Lung (tissue), 12 donors: ENCODE data around the gene HOXB13. TPM values are rescaled to one million over a fixed set of nuclear protein-coding genes. Genes with fewer than 3 reads are reported as not detected.
A peak's percentile ranks its signal among the peaks of the same experiment; 100 is the strongest.

Source experiments
- ATAC-seq: fragments of 200-7000 bp; cut with Tn5 transposase; one replicate; pipeline ENCODE4 v1.9.1; 2020; ENCODE audit warnings: moderate number of reproducible peaks; ENCODE audit not compliant: insufficient read depth, low FRiP score
- DNase-seq, 3 donors: peaks; one replicate each; pipeline ENCODE4 v3.0.0-alpha.2; 2013 to 2017
- H3K27ac ChIP-seq, 2 donors: one replicate each; pipeline ENCODE4 v1.5.1; 2013; ENCODE audit warnings: mild to moderate bottlenecking in 2 of 2, moderate library complexity in 2 of 2, control low read depth in 1 of 2, inconsistent platforms in 1 of 2, low read depth in 1 of 2, low read length in 1 of 2
- H3K27me3 ChIP-seq, 3 donors: one replicate each; pipeline ENCODE4 v1.5.1; 2013; ENCODE audit warnings: low read length in 2 of 3; ENCODE audit not compliant: control insufficient read depth in 3 of 3, insufficient read depth in 3 of 3
- H3K36me3 ChIP-seq, 4 donors: one replicate each; pipeline ENCODE4 v1.5.1; 2013; ENCODE audit warnings: low read length in 4 of 4, mild to moderate bottlenecking in 1 of 4, moderate library complexity in 1 of 4; ENCODE audit not compliant: control insufficient read depth in 4 of 4, insufficient read depth in 4 of 4
- H3K4me1 ChIP-seq, 5 donors: one replicate each; pipeline ENCODE4 v1.5.1; 2013; ENCODE audit warnings: low read length in 5 of 5, mild to moderate bottlenecking in 2 of 5, moderate library complexity in 1 of 5; ENCODE audit not compliant: control insufficient read depth in 5 of 5, insufficient read depth in 5 of 5
- H3K4me3 ChIP-seq: one replicate; pipeline ENCODE4 v1.5.1; 2013; ENCODE audit warnings: mild to moderate bottlenecking, control low read depth, moderate library complexity
- H3K9ac ChIP-seq, 2 donors: one replicate each; pipeline ENCODE4 v1.5.1; 2013; ENCODE audit warnings: low read length in 2 of 2, control low read depth in 1 of 2; ENCODE audit not compliant: insufficient read depth in 1 of 2
- H3K9me3 ChIP-seq, 4 donors: one replicate each; pipeline ENCODE4 v1.5.1; 2013; ENCODE audit warnings: low read length in 3 of 4, mild to moderate bottlenecking in 1 of 4, moderate library complexity in 1 of 4; ENCODE audit not compliant: control insufficient read depth in 4 of 4, insufficient read depth in 3 of 4
- WGBS, 2 donors: extraction: QIAGEN DNeasy Blood & Tissue Kit; methylation state at CpG; one replicate each; pipeline ENCODE4 v1.1.7; 2013; 5-methylcytosine and 5-hydroxymethylcytosine counted together
- polyA plus RNA-seq, 2 donors: library from polyadenylated mRNA; stranded (reverse); fragments of 200-250 nt; gene quantifications; one replicate each; pipeline ENCODE4 v1.2.1, GENCODE V29; 2013
- total RNA-seq, 2 donors: library from RNA; depleted of rRNA in 1 of 2; stranded (reverse); fragments of >200 nt in 1 of 2; gene quantifications; one replicate each; pipeline ENCODE4 v1.2.1, GENCODE V29; 2014 to 2021
- TF ChIP-seq, protein P1 (sequence below): IDR thresholded peaks from 2 replicates; pipeline ENCODE4 v1.5.1; 2012; ENCODE audit warnings: mild to moderate bottlenecking; ENCODE audit errors: control extremely low read depth, extremely low read depth
- donor health status: control.
- donor health status: control.
- donor health status: Bipolar disorder and iron deficiency.
- donor health status: healthy.
- donor health status: DM: yes; HTN: yes; CAD: no.

The HOXB13 gene
- total and polyA plus RNA-seq, 4 donors, result not detected

DNA sequence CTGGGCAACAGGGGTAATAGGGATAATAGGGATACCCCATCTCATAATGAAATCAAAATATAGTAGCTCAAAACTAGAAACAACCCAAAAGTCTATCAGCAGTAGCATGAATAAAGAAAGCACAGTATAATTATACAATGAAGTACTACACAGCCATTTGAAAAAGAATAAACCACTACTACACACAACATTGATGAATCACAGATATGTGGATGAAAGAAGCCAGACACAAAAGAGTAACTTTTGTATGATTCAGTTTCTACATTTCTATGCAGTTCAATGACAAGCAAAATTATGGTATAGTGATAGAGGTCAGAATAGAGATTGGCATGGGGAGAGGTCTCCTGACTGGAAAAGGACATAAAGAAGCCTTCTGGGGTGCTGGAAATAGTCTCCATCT is 2.8 kb upstream of the HOXB13 start:
- DNase-seq (no peak), ATAC-seq (no peak)
- no peak overlapping the region for H3K27ac ChIP-seq
- TF ChIP-seq, protein P1, sequence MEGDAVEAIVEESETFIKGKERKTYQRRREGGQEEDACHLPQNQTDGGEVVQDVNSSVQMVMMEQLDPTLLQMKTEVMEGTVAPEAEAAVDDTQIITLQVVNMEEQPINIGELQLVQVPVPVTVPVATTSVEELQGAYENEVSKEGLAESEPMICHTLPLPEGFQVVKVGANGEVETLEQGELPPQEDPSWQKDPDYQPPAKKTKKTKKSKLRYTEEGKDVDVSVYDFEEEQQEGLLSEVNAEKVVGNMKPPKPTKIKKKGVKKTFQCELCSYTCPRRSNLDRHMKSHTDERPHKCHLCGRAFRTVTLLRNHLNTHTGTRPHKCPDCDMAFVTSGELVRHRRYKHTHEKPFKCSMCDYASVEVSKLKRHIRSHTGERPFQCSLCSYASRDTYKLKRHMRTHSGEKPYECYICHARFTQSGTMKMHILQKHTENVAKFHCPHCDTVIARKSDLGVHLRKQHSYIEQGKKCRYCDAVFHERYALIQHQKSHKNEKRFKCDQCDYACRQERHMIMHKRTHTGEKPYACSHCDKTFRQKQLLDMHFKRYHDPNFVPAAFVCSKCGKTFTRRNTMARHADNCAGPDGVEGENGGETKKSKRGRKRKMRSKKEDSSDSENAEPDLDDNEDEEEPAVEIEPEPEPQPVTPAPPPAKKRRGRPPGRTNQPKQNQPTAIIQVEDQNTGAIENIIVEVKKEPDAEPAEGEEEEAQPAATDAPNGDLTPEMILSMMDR, result no peak
- peaks cover 0 to 12% (median 0%) of the 10 kb centered on the region in 5 donors for H3K4me1 ChIP-seq
- H3K9me3 ChIP-seq, result peaks cover 0 to 6% (median 0%) of the 10 kb centered on the region in 4 donors
- no peak overlapping the region for H3K4me3 ChIP-seq
- peaks cover 9 to 99% (median 98%) of the 10 kb centered on the region in 3 donors for H3K27me3 ChIP-seq
- H3K36me3 ChIP-seq, result no peaks in the 10 kb centered on the region
- H3K9ac ChIP-seq, result no peak overlapping the region

DNA sequence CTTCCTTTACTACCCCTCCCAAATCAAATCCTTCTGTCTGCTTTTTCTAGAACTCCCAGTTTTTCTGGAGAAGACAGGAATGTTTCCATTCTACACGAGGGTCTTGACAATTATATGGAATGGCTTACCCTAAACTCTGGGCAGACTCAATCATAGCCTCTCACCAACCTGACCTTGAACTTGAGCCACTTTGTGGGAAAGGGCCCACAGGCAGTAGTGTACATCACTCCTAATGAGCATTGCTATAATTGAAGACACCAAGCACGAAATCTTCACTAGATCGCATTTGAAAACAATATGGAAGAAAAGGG is 1.6 kb upstream of the HOXB13 start:
- TF ChIP-seq, protein P1, result no peak
- WGBS, 2 donors, result 30 to 37% methylated on average over 3 of the region's 3 CpGs
- no peak overlapping the region for H3K27ac ChIP-seq
- DNase-seq (no peak), ATAC-seq (no peak)
- no peaks in the 10 kb centered on the region for H3K36me3 ChIP-seq
- H3K27me3 ChIP-seq, result peaks cover 9 to 99% (median 97%) of the 10 kb centered on the region in 3 donors
- H3K9me3 ChIP-seq, result peaks cover 0 to 6% (median 0%) of the 10 kb centered on the region in 4 donors
- no peak overlapping the region for H3K9ac ChIP-seq
- no peak overlapping the region for H3K4me3 ChIP-seq
- peaks cover 0 to 12% (median 0%) of the 10 kb centered on the region in 5 donors for H3K4me1 ChIP-seq

DNA sequence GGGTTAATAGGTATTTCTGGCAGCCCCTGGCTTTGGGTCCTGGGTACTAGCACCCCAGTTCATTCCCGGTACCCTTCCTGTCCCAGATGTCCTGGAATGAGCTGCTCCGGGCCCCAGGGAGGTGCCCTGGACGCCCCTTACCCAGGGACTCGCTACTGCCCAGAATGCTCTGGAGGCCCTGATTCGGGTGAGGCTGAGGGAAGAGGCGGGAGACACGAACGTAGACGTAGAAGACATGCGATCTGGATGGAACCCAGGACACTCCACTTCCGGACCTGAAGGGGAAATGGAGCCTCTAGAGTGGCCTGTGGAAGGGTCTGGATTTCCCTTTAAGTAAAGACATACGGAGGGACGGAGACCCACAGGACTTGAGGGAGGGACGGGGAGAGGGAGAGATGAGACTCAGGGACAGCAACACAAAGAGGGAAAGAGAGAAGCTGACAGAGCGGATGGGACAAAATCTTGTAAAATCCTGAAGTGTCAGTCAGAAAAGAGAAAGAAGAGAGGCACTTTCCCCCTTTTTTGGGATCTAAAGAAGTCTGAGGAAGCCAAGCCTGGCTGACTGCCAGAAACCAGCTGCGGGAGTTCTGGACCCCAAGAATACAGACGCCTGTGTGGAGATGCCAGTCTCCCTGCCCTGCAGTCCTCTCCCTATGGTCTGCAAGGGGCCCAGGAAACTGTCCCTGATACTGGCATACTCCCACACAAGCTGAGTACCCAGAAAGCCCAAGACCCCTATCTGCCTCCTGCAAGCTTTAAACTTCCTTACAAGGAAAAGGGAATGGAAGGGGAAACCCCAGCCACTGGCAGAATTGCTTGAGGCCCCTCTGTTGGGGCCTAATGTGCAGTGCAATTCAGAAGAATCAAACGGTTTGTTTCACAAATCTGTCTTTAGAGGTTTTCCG is 1.0 kb upstream of the HOXB13 start:
- Histone ChIP-seq H3K4me3 (no peak overlapping the region), H3K36me3 (no peaks in the 10 kb centered on the region), H3K9me3 (peaks cover 0 to 6% (median 0%) of the 10 kb centered on the region in 4 donors), H3K4me1 (peaks cover 0 to 15% (median 2%) of the 10 kb centered on the region in 5 donors), H3K27me3 (peaks cover 9 to 99% (median 97%) of the 10 kb centered on the region in 3 donors), H3K27ac (no peak overlapping the region), H3K9ac (no peak overlapping the region)
- ATAC-seq (no peak), DNase-seq (peak in 1 of 3 donors; percentile 28)
- 8% methylated on average over 19 of the region's 19 CpGs for whole genome bisulfite sequencing, 2 donors
- TF ChIP-seq, protein P1, result no peak
